HG02885 (cell line): Measurements from ENCODE around the gene MAT2A.
"Not testable (repeated sequence)": the region's sequence is repeated elsewhere in the genome, so short reads cannot be mapped to it uniquely, and the experiment has no call there.

Experiments used
- ATAC-seq: cut with Tn5 transposase; IDR thresholded peaks from one replicate; pipeline ENCODE4 v1.9.1; 2021; ENCODE audit warnings: mild to moderate bottlenecking; ENCODE audit not compliant: unreplicated experiment, poor library complexity

Gene MAT2A

DNA sequence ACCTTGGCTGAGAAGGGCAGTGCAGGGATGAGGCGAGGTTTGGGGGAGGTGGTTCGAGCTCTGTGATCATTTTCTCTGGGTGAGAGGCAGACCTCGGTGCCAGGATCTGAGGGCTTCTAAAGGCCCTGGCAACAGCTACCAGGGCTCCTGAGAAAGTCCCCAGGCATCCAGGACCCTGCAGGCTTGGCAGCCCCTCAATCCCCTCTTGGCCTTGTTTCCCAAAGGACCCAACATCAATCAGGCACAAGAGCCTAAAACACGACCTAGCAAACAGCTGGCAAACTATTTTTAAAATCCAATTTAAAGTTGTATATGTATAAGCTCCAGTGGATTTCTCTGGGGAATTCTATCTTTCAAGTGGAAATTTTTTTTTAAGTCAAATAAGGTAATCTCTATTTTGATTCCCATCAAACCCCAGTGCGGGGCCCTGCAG lies 15.0 kb upstream of the MAT2A start:
- no peak for ATAC-seq

DNA sequence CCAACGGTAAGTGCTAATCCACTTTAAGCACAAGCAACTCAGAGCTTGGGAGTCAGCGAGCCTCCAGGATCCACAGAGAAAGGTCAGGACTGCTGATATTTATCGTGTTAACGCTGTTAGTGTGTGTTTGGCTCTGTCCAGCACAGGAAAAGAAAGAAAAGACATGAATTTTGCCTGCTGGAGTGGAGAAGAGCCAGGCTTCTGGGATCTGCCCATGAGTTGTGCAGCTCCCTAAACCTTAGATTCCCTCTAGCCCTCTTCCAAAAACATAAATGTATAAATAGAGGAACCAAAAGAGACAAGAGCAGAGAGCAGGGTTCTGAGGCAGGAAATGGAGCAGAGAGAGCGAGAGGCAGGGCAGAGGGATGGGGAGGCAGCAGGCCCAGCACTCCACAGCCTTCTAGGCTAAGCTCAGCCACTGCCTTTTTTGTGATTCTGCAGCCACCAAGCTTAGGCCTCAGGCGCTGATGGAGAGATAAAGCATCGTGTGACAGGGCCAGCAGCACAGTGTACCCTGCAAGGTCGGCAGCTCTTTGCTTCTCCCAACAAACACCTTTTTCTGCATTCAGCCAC lies 14.5 kb upstream of the MAT2A start:
- ATAC-seq, result no peak

- no peak for ATAC-seq
Observed at GRCh38 chr2:85525029-85525428, 13.9 kb upstream of the MAT2A start.

- ATAC-seq, result no peak
Observed at GRCh38 chr2:85525567-85525966, 13.4 kb upstream of the MAT2A start.

DNA sequence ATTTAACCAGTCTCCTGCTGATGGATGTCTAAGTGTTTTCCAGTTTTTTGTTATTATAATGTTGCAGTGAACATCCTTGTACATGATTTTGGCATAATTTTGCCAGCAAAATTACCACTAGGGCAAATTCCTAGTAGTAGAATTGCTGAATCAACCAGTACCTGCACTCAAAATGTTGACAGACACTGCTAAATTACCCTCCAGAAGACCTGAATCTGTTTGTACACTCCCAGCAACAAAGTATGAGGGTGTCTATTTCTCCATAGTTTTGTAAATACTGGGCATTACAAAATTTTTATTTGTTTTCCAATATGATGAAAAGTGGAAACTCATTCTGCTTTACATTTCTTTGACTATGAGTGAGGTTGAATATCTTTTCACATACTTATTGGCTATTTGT lies 11.2 kb upstream of the MAT2A start:
- no peak for ATAC-seq

- ATAC-seq, result no peak
Observed at GRCh38 chr2:85528355-85528754, 10.6 kb upstream of the MAT2A start.

GRCh38 chr2:85529809-85530208 lies 9.2 kb upstream of the MAT2A start:
- no peak for ATAC-seq

DNA sequence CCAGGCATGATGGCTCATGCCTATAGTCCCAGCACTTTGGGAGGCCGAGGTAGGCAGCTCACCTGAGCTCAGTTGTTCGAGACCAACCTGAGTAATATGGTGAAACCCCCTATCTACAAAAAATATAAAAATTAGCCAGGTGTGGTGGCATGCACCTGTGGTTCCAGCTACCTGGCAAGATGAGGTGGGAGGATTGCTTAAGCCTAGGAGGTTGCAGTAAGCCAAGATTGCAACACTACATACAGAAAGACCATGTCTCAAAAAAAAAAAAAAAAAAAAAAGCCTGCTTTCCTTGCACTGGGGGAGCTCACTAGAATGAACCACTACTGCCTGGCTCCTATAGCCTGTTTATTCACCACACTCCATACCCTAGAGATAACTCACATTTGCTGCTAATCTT lies 7.4 kb upstream of the MAT2A start:
- no peak for ATAC-seq

GRCh38 chr2:85534099-85534498 lies 4.9 kb upstream of the MAT2A start:
- no peak for ATAC-seq

- no peak for ATAC-seq
Observed at GRCh38 chr2:85534881-85535280, 4.1 kb upstream of the MAT2A start.

- no peak for ATAC-seq
Observed at GRCh38 chr2:85536479-85536878, 2.5 kb upstream of the MAT2A start.

- no peak for ATAC-seq
Observed at GRCh38 chr2:85537600-85538506, 1.1 kb upstream of the MAT2A start.

GRCh38 chr2:85539361-85540132 lies 579 bp downstream of the MAT2A start:
- peak; percentile 35 for ATAC-seq

- ATAC-seq, result no peak
Observed at GRCh38 chr2:85540133-85540648, 1.2 kb downstream of the MAT2A start.

DNA sequence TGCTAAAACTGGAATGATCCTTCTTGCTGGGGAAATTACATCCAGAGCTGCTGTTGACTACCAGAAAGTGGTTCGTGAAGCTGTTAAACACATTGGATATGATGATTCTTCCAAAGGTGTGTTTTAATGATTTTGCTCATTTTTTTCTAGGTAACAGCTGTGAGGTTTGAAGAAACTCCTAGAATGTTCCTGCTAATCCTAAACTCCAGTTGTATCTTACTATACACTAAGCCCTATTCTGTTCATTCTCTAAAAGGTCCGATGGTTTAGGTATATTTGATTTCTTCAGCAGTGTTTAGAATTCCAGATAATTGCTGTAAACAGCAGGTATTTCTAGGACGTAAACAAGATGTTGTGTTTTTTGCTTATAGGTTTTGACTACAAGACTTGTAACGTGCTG lies 2.3 kb downstream of the MAT2A start:
- no peak for ATAC-seq

DNA sequence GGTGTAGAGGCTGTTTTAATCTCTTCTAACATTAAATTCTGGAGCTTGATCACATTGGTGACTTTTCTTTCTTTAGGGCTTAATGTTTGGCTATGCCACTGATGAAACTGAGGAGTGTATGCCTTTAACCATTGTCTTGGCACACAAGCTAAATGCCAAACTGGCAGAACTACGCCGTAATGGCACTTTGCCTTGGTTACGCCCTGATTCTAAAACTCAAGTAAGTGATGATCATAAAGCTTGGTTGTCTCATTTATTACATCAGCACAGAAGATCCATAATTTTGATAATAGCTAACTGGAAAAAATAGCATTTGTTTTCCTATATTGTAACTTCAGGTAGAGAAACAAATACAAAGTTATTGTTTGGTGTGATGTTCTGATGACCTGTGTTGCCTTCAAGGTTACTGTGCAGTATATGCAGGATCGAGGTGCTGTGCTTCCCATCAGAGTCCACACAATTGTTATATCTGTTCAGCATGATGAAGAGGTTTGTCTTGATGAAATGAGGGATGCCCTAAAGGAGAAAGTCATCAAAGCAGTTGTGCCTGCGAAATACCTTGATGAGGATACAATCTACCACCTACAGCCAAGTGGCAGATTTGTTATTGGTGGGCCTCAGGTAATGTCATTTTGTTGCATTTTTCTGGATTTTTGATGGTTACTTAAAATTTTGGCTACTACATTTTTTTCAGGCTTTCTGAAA lies 2.9 kb downstream of the MAT2A start:
- no peak for ATAC-seq

GRCh38 chr2:85542777-85543176 lies 3.8 kb downstream of the MAT2A start:
- ATAC-seq, result no peak

- not testable (repeated sequence) for ATAC-seq
Observed at GRCh38 chr2:85544254-85544691, 5.3 kb downstream of the MAT2A start.

DNA sequence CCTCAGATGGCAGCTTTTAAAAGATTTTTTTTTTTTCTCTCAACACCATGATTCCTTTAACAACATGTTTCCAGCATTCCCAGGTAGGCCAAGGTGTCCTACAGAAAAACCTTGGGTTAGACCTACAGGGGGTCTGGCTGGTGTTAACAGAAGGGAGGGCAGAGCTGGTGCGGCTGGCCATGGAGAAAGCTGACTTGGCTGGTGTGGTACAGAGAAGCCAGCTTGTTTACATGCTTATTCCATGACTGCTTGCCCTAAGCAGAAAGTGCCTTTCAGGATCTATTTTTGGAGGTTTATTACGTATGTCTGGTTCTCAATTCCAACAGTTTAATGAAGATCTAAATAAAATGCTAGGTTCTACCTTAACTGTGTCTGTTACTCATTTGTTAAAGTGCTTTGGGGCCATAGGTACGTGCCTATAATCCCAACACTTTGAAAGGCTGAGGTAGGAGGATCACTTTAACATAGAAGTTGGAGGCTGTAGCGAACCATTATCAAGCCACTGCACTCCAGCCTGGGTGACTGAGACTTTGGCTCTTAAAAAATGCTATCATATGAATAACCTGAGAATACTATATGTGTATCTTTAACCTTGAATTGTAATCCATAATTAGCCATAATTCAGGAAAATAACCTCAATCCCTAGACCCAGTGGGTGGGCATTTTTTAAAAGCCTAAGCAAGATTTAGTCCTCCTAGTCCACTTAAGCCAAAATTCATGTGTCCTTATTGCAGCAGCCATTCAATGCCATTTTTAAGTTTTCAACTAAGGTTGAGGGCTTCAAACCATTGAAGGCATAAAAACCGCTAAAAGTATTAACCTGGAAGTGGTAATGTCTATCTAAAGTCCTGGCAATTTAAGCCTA lies 6.2 kb downstream of the MAT2A start:
- ATAC-seq, result not testable (repeated sequence)
